GM12878 (cell line): ENCODE results near the gene COL23A1.

Source experiments
- CBX5 ChIP-seq: sonication (generic); IDR thresholded peaks from 2 replicates; pipeline ENCODE4 v1.6.1; 2016; ENCODE audit warnings: low read depth, moderate library complexity, mild to moderate bottlenecking, inconsistent platforms
- CEBPZ ChIP-seq: fragments of 150-350 bp; IDR thresholded peaks from 2 replicates; pipeline ENCODE4 v1.6.1; 2016; ENCODE audit warnings: low read depth, low read length
- EP300 ChIP-seq, 2 experiments: fragments of 150-350 bp in 1 of 2; IDR thresholded peaks; 2 replicates each; pipeline ENCODE4 v1.6.1; 2011 to 2012; ENCODE audit warnings: low read depth in 2 of 2, low read length in 2 of 2, borderline replicate concordance in 1 of 2, improper control_type of control experiment in 1 of 2, inconsistent platforms in 1 of 2; ENCODE audit not compliant: control insufficient read depth in 1 of 2
- HDAC2 ChIP-seq: fragments of 200-600 bp; sonication (generic); IDR thresholded peaks from 2 replicates; pipeline ENCODE4 v1.6.1; 2017
- POLR2A ChIP-seq: IDR thresholded peaks from 2 replicates; pipeline ENCODE4 v1.6.1; 2011; ENCODE audit warnings: low read depth, mild to moderate bottlenecking, low read length
- STAT1 ChIP-seq: fragments of 450-650 bp; conservative IDR thresholded peaks from 2 replicates; pipeline ENCODE4 v1.6.1; 2014; ENCODE audit warnings: antibody characterized with exemption, mild to moderate bottlenecking
- TF ChIP-seq, protein P1 (sequence below): fragments of 450-650 bp; IDR thresholded peaks from 2 replicates; pipeline ENCODE4 v1.6.1; 2017; ENCODE audit warnings: mild to moderate bottlenecking, moderate library complexity

DNA sequence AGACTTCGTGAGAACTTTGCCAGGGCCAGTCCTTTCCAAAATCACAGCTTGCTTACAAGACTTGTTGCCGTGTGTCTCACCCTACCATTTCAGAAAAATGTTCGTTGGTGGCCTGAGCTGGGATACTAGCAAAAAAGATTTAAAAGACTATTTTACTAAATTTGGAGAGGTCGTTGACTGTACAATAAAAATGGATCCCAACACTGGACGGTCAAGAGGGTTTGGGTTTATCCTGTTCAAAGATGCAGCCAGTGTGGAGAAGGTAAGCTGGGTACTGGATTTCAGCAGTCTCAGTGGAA, 384.5 kb downstream of the COL23A1 start:
- TF ChIP-seq EP300 (IDR thresholded peaks at IDR 0.05; ENCODE audit: borderline replicate concordance in 1 of 2, control insufficient read depth in 1 of 2, low read depth in 2 of 2, low read length in 2 of 2) (no peak), STAT1 (no peak), HDAC2 (no peak), CBX5 (no peak), CEBPZ (no peak), POLR2A (no peak)
- TF ChIP-seq, protein P1, sequence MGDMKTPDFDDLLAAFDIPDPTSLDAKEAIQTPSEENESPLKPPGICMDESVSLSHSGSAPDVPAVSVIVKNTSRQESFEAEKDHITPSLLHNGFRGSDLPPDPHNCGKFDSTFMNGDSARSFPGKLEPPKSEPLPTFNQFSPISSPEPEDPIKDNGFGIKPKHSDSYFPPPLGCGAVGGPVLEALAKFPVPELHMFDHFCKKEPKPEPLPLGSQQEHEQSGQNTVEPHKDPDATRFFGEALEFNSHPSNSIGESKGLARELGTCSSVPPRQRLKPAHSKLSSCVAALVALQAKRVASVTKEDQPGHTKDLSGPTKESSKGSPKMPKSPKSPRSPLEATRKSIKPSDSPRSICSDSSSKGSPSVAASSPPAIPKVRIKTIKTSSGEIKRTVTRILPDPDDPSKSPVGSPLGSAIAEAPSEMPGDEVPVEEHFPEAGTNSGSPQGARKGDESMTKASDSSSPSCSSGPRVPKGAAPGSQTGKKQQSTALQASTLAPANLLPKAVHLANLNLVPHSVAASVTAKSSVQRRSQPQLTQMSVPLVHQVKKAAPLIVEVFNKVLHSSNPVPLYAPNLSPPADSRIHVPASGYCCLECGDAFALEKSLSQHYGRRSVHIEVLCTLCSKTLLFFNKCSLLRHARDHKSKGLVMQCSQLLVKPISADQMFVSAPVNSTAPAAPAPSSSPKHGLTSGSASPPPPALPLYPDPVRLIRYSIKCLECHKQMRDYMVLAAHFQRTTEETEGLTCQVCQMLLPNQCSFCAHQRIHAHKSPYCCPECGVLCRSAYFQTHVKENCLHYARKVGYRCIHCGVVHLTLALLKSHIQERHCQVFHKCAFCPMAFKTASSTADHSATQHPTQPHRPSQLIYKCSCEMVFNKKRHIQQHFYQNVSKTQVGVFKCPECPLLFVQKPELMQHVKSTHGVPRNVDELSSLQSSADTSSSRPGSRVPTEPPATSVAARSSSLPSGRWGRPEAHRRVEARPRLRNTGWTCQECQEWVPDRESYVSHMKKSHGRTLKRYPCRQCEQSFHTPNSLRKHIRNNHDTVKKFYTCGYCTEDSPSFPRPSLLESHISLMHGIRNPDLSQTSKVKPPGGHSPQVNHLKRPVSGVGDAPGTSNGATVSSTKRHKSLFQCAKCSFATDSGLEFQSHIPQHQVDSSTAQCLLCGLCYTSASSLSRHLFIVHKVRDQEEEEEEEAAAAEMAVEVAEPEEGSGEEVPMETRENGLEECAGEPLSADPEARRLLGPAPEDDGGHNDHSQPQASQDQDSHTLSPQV: no peak
